Stimulated activated CD8-positive, alpha-beta memory T cell treated with anti-CD3 and anti-CD28 coated beads, Interleukin-7, amount 100 ng/mL, for 1 hour (primary cell): ENCODE data around the gene HEATR5A.
"Not testable (repeated sequence)": the region's sequence is repeated elsewhere in the genome, so short reads cannot be mapped to it uniquely, and the experiment has no call there.

Source experiments
- DNase-seq, 2 donors: peaks; one replicate each; pipeline ENCODE4 v3.0.0-alpha.2; 2020; ENCODE audit warnings: low read depth in 2 of 2

Gene HEATR5A

GRCh38 chr14:31257554-31258426 is 162.6 kb downstream of the HEATR5A start:
- DNase-seq, result not testable (repeated sequence)

DNA sequence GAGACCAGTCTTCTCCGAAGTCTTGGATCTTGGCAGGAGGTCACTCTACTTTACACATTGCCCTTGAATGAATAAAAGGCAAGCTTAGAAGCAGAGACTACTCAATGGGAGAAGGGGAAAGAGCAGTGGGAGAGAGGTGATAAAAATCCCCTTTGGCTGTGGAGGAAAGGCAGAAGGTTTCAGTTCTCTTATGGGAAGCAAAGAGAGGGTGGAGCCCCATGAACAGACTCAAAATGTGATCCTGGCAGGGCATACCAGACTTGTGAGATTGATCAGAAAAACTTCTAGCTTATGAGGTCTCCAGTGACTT is 163.2 kb downstream of the HEATR5A start:
- DNase-seq, result no peak

- no peak for DNase-seq
Observed at GRCh38 chr14:31256534-31257243, 163.7 kb downstream of the HEATR5A start.

- not testable (repeated sequence) for DNase-seq
Observed at GRCh38 chr14:31255918-31256317, 164.4 kb downstream of the HEATR5A start.

GRCh38 chr14:31255286-31255685 is 165.1 kb downstream of the HEATR5A start:
- no peak for DNase-seq

DNA sequence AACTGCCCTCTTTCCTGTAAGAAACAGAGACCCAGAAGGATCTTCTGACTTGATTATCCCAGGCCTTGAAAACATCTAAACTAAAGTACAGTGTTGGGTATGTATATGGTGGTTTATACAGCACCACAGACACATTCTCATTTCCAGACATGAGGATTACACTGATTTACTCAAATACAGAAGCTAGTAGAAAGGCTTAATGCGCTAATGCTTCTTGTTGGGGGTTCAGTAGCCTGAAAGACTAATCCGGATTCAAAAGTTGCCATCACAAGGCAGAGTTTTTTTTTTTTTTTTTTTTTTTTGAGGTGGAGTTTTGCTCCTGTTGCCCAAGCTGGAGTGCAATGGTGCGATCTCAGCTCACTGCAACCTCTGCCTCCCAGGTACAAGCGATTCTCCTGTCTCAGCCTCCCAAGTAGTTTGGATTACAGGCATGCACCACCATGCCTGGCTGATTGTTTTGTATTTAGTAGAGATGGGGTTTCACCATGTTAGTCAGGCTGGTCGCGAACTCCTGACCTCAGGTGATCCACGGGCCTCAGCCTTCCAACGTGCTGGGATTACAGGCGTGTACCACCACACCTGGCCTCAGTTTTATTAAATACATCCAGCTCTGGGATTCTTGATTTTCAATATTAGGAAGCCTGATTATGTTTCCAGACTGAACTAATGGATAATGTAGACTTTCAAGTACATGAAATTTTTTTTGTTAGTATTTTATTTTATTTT is 166.4 kb downstream of the HEATR5A start:
- no peak for DNase-seq

GRCh38 chr14:31252865-31253264 is 167.5 kb downstream of the HEATR5A start:
- DNase-seq, result no peak

DNA sequence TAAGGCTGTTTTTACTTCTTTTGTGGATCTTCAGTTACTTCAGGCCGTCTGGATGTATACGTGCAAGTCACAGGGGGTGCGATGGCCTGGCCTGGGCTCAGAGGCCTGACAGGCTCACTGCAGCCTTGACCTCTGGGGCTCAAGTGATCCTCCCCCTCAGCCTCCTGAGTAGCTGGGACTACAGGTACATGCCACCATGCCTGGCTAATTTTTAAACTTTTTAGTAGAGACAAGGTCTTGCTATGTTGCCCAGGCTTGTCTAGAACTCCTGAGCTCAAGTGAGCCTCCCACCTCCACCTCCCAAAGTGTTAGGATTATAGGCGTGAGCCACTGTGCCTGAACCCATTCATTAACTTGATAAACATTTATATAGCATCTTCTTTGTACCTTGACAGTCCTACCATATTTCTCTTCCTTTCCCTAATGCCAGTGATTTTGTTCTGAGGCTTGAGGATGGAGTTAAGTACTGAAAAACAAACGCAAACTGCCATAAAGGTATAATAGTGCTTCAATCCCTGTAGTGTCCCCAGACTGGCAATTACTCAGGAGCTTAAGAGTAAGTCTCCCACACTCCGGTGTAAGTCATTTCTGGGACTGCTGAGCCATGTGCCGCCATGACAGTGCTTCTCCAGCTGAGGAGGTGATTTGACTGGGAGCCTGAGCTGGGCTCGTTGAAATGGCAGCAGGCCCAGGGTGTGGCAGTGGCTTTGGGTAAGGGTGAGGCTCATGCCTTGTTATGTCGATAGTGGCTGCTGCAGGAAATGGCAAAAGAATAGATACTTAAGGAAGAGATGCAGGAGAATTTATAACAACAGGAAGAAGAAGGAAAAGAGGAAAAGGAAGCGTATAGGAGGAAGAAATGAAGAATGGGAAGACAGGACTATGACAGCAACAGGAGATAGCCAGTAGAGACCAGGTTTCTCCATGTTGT is 169.1 kb downstream of the HEATR5A start:
- no peak for DNase-seq

- no peak for DNase-seq
Observed at GRCh38 chr14:31244626-31245025, 175.7 kb downstream of the HEATR5A start.

GRCh38 chr14:31243860-31244259 is 176.5 kb downstream of the HEATR5A start:
- no peak for DNase-seq

GRCh38 chr14:31242161-31242940 is 178.0 kb downstream of the HEATR5A start:
- not testable (repeated sequence) for DNase-seq
